HEK293T (cell line): ENCODE results near the gene BAZ1A.
"Not testable (repeated sequence)": the region's sequence is repeated elsewhere in the genome, so short reads cannot be mapped to it uniquely, and the experiment has no call there.

Experiments
- FOXM1 ChIP-seq: fragments of 450-650 bp; IDR thresholded peaks from 2 replicates; pipeline ENCODE4 v1.6.1; 2017; ENCODE audit warnings: mild to moderate bottlenecking, borderline replicate concordance
- SP1 ChIP-seq: fragments of 450-650 bp; IDR thresholded peaks from 2 replicates; pipeline ENCODE4 v1.6.1; 2017
- TARDBP ChIP-seq: fragments of 450-650 bp; IDR thresholded peaks from 2 replicates; pipeline ENCODE4 v1.6.1; 2016

- TF ChIP-seq TARDBP, FOXM1, SP1: not testable (repeated sequence)
These were observed 135.0 kb downstream of the BAZ1A start for GRCh38 chr14:34740139-34740538.
